GM19397 (cell line): ENCODE data around the gene PRKCE.

ENCODE experiments used
- ATAC-seq: cut with Tn5 transposase; IDR thresholded peaks from one replicate; pipeline ENCODE4 v1.9.1; 2021; ENCODE audit warnings: mild to moderate bottlenecking, moderate library complexity; ENCODE audit not compliant: unreplicated experiment

Gene PRKCE

DNA sequence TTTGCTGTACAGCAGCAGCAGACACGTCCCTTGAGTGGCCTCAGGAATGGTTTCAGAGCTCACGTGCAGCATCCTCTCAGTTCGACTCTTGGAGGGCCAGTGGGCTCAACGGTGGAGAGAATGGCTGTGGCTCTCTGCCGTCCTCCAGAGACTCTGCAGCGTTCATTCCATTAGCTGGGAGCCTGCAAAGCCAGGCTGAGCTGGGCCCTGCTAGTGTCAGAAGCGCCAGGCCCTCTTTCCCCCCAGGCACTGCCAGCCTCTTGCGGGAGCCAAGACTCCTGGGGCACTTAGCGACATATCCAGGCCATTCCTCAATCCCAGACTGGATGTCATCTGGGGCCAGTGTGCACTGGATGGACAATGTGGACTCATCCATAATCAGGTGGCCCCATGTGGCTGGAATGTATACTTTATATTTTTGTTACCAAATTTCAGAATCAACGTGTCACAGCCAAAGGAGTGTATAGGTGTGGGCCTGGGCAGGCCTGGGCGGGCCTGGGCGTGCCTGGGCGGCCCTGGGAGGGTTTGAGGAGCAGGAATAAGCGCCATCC lies 520.6 kb downstream of the PRKCE start:
- ATAC-seq = no peak

GRCh38 chr2:46173030-46173429 lies 521.6 kb downstream of the PRKCE start:
- no peak for ATAC-seq

DNA sequence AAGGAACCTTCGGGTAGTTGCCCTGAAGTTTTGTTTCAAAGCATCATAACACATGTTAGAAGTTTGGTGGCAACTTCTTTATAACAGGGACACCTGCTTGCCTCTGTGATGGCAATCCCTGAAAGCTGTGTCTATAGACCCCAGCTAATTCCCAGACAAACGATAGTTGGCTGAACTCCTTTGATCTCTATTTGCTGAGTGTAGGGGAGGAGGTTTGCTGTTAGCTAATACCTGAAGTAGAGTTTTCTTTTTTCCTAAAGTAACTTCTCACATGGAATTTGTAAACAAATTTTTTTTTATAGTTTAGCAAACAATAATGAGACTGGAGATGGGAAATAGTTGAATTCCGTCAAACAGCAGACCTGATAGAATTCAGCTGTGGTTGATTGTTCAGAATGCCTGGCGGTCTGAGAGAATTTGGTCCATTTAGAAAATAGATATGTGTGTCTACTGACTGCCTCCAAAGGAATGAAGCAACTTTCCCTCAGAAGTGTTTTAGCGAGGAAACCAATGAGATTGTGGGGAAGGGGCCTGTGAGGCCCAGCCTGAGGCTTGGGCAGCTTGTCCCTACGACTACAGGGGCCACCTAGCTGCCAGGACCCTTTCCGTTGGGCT lies 522.3 kb downstream of the PRKCE start:
- no peak for ATAC-seq

GRCh38 chr2:46174345-46175170 lies 523.1 kb downstream of the PRKCE start:
- ATAC-seq = no peak

DNA sequence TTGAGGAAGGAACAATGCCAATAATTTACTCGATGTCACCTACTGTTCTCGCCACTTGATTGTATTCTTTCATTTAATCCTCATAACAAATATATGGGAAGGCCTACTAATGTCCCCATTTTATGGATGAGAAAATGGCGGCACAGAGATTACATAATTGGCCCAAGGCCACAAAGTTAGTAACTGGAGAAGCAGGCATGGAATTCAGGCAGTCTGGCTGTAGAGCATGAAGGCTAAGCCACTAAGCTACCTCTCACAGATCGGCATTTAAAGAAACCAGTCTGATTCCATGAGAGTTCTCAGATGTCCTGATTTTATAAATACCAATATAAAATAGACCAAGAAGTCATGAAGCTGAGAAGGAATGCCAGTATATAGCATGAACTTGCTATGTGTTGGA lies 523.9 kb downstream of the PRKCE start:
- ATAC-seq = no peak

DNA sequence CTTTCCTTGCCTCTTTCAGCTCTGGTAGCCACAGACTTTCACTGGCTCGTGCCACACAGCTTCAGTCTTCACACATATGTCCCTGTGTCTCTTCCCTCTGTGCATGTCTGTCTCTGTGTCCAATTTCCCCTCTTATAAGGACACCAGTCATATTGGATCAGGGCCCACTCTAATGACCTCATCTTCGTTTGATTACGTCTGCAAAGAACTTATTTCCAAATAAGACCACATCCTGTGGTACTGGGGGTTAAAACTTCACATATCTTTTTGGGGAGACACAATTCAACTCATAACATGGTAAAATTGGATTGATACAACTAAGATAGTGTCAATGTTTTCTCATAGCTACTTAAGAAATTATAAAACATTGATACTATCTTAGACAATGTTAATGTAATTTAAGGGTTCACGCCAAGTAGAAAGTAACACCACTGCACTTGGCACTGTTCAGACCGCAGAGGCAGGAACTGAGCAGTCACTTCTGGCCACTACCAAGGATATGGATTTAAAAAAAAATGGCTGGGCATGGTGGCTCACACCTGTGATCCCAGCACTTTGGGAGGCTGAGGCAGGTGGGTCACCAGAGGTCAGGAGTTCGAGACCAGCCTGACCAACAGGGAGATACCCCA lies 526.1 kb downstream of the PRKCE start:
- no peak for ATAC-seq

GRCh38 chr2:46179037-46179621 lies 527.7 kb downstream of the PRKCE start:
- ATAC-seq = no peak

GRCh38 chr2:46180189-46180588 lies 528.7 kb downstream of the PRKCE start:
- ATAC-seq = no peak

- no peak for ATAC-seq
These were observed 529.8 kb downstream of the PRKCE start for GRCh38 chr2:46181306-46181705.

DNA sequence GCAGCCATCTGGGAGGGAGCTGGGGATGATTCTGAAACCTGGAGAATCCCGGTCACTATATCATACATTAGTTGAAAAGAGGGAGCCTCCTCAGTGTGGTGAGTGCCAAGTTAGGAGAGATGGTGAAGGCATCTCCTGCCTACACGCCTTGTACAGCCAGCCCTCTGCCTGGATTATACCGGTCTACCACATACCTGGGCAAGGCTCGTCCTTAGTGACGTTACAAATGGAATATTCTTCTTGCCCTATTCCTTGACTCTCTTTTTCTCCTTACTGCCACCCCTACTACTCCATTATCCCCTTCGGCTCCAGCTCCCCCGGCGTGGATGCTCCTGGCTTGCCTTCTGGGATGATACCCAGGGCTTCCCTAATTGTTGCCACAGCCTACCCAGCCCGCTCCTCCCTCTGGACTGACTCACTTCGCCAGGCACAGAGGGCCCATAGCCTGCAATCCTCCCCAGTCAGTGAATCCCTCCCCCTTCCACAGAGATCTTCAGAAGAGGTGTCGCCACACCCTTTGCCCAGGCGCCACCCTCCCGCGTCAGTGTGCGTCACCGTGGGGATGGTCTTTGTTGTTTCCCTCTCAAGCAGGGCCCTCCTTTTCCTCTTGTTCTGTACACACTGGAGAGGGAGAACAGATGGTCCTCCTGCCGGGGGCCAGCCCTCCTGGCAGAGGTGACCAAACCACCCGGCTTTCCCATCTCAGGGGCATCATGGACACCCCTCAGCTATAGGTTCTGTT lies 530.5 kb downstream of the PRKCE start:
- no peak for ATAC-seq

DNA sequence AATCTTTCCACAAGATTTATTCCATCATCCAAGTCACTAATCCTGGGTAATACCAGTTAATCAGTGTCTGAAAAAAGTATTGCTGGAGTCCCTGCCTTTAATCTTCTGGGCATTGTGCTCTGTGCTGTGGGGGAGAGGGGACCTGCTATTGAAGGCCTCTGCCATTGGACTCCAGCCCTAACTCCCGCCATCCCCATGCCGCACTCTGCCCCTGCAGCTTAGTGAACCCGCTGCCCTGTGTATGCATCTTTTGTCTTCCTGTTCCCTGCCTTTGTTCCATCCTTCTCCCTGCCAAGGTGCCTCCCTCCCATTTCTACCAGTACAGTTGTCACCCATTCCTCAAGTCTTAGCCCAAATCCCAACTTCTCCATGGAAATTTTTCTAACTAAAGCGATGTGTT lies 532.0 kb downstream of the PRKCE start:
- ATAC-seq = no peak

- ATAC-seq = no peak
These were observed 533.5 kb downstream of the PRKCE start for GRCh38 chr2:46184794-46185583.

GRCh38 chr2:46187112-46187618 lies 535.7 kb downstream of the PRKCE start:
- ATAC-seq = no peak

GRCh38 chr2:46188041-46188716 lies 536.7 kb downstream of the PRKCE start:
- ATAC-seq = no peak

DNA sequence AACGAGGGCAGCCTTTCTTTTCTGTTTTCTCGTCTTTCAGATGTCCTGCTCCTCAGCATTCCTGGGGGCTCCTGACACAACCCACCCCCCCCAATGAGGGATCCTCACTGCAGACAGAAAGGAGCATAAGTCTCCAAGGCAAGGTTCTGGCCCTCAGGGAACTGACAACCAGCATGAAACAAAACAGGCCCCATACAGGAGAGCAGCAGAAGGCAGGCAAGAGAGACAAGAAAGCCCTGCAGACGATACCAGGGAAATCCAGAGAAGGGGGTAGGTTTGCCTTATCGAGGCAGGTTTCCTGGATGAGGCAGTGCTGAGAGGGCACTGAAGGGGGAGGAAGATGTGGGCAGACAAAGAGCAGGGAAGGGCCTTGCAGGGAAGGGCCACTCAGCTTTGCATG lies 541.9 kb downstream of the PRKCE start:
- ATAC-seq = no peak

DNA sequence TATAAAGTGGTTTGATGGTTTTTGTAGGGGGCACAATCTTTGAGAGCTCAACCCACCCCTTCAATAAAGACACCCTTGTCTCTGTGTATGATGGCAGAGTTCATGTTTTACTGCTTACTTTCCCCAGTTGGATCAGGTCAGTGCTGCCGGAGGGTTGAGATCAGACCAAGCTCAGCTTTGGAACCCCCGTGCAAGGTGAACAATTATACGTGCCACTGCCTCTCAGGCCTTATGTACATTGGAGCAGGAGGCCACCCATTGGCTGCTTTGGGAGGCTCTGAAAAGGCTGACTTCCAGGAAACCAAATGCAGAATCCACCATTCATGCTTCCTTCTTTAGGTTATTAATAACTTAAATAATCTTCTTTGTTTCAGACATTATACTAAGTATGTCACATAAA lies 542.4 kb downstream of the PRKCE start:
- ATAC-seq = no peak

DNA sequence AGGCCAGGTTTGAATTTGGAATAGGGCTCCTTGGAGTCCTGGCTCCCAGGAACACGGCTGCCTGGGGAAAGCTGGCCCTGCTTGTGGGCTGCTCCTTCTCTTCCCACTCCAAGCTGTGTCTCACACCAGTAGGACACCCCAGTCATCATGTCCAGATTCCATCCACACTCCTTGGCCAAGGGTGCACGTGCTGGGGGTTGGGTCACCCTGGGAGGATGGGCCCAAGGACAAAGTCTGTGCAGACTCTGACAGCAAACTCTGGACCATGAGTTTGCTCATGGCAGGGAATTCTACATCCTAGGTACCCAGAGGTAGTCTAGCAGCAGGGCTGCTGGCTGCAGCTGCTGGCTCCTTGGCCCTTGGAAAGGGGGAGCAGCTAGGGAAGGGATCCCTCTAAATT lies 543.4 kb downstream of the PRKCE start:
- no peak for ATAC-seq

DNA sequence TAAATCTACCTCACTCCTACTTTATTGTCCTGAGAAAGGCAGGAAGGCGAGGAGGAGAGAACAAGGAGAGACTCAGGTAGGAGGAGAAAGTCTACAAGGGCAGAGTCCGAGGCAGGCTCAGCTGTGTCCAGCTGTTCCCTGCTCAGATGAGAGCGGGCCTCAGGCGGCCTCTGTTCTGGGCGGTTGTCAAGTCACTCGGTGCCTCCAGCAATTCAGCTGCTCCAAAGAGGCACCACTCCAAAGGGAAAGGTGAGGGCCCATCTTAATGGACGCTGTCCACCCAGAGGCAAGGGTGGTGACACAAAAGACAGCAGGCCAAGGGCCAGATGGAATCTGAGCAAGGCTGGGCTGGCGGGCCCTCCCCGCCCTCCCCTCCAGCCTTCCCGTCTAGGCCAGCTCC lies 544.3 kb downstream of the PRKCE start:
- no peak for ATAC-seq

DNA sequence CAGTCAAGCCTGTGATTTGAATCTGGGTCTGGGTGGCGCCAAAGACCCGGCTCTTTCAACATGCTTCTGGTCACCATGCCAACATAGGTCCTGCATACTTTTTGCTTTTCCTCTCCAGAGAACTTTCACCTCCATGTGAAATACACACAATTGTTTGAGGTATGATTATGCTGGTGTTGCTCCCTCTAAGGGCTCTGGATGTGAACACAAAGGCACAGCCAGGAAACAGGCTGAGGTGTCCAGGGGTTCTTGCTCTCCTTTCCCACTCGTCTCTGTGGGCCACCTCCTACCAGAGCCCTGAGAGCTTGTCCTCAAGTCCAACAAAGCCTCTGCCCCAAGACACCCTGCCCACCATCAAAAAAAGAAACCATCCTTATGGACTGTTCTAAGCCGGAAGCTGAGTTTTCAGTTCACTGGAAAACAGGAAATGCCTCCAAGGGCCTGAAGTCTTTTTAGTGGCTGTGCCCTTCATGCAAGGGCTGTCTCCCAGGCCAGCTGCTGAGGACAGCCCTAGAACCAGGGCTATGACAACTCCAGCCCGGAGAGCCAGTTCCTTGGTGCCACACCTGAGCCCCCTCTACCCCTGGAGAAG lies 545.5 kb downstream of the PRKCE start:
- ATAC-seq = no peak
